ENCODE results near the gene SLC40A1.

DNA sequence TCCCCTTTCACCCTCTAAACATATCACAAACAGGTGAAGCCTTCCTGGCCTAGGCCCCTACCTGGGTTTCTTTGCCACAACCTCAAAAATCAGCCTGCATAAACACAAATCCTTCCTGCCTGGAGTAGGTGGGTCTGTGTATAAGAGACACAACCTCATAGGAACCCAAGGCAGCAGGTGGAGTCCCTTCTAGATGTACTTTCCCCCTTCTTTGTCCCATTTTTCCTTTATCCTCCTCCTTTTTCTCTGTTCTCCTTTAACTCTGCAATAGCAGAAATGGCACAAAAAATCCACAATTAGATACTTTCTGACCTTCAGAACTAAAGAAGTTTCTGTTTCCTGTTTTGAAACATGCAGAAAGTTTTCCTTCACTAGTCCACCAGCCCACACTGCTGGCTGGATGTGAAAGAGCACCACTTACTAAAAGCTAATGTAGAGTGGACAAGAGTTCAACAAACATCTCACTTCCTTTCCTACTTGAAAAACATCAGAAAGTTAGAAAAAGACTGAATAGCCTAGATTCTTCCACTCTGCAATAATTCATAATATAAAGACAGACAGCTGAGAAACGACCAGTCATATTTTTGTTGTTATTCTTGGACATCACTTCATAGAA is 11.2 kb downstream of the SLC40A1 start:
- TF ChIP-seq, protein P1, sequence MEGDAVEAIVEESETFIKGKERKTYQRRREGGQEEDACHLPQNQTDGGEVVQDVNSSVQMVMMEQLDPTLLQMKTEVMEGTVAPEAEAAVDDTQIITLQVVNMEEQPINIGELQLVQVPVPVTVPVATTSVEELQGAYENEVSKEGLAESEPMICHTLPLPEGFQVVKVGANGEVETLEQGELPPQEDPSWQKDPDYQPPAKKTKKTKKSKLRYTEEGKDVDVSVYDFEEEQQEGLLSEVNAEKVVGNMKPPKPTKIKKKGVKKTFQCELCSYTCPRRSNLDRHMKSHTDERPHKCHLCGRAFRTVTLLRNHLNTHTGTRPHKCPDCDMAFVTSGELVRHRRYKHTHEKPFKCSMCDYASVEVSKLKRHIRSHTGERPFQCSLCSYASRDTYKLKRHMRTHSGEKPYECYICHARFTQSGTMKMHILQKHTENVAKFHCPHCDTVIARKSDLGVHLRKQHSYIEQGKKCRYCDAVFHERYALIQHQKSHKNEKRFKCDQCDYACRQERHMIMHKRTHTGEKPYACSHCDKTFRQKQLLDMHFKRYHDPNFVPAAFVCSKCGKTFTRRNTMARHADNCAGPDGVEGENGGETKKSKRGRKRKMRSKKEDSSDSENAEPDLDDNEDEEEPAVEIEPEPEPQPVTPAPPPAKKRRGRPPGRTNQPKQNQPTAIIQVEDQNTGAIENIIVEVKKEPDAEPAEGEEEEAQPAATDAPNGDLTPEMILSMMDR (IDR thresholded peaks at IDR 0.05): no peak
- TF ChIP-seq POLR2A (IDR thresholded peaks at IDR 0.05) (no peak), POLR2AphosphoS5 (IDR thresholded peaks at IDR 0.05) (no peak)
